ENCODE measurements around the gene TTC33.

TTC33 gene

DNA sequence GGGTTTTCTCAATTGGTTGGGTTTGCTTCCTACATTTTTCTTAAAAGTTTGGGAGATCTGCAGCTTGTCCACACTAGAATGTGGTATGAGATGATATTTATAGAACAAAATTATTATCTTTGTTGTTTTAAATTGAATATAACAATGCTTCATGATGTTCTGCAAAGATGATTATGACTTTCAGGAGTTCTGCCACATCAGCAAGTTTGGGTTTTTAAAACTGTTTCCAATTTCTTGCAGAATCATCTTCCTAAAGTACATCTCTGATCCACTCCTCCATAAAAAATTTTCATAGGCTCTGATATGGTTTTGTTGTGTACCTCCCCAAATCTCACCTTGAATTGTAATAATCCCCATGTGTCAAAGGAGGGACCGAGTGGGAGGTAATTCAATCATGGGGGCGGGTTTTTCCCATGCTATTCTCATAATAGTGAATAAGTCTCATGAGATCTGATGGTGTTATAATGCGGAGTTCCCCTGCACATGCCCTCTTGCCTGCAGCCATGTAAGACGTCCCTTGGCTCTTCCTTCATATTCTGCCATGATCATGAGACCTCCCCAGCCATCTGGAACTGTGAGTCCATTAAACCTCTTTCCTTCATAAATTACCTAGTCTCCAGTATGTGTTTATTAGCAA is 195.2 kb downstream of the TTC33 start:
- DNase-seq = no peak

- no peak for DNase-seq
These were observed 196.5 kb downstream of the TTC33 start for GRCh38 chr5:40559306-40559705.

DNA sequence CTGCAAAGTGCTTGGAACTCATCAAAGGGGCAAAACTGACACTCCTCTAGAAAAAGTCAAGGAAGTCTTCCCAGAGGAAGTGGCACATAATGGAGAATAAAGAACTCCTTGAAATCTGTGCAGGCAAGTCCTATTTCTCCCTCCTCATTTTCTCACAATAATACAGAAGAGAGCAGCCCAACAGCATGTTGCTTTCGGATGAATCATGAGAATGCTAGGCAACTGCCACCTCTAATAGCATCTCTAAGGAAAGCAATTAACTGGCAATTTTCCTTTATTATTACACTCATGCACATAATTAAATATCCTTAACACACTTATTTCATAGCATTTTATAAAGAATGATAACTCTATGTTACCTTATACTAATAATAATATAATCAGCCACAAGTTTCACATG is 198.3 kb downstream of the TTC33 start:
- DNase-seq = no peak

DNA sequence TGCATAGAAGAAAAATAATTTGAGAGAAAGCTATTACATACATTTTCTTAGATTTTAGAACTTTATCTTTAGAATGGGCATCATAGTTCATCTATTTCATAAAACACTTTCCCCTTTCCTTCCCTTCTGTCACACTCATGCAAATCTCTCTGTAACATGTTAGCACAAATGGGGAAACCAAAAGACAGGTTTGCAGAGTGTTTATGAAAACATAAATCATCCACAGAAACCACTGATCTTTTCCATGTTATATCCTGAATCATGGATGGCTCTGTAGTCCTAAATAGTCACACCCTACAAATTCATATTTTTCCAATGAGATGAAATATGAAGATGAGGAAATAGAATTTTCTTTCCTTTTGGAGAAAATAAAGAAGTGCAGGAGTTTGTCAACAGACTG is 198.9 kb downstream of the TTC33 start:
- DNase-seq = no peak

GRCh38 chr5:40555886-40556285 is 199.9 kb downstream of the TTC33 start:
- no peak for DNase-seq

DNA sequence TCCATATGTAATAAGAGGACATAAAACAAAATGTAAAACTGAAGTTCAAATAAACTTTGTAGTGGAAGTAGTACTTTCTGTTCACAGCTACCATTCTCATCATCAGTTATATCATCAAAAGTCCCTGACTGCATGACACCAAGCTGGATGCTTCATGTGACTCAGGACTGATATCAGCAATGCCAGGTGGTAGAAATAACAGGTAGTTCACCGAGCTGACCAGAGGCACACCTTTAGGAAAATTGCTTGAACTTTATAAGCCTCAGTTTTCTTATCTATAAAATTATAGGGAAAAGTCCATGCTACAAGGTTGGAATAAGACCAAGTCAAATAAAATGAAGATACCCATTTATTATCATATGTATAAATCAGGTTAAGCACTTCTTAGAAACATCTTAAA is 200.9 kb downstream of the TTC33 start:
- DNase-seq = no peak

- DNase-seq = no peak
These were observed 201.7 kb downstream of the TTC33 start for GRCh38 chr5:40554054-40554453.

DNA sequence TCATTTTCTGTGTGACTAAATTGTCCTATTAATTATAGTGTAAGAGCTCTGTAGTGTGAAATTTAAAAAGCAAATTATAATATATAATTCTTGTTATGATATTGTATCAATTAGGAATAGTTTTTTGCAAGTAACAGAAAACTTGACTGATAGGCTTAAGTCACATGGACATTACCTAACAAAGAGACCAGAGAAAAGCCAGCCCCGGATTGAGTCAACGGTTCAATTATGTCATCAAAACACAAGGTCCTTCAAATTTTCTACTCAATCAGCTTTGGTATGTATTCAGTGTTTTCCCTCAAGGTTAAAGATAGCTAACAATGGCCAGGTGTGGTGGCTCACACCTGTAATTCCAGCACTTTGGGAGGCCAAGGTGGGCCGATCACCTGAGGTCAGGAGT is 202.8 kb downstream of the TTC33 start:
- DNase-seq = no peak

DNA sequence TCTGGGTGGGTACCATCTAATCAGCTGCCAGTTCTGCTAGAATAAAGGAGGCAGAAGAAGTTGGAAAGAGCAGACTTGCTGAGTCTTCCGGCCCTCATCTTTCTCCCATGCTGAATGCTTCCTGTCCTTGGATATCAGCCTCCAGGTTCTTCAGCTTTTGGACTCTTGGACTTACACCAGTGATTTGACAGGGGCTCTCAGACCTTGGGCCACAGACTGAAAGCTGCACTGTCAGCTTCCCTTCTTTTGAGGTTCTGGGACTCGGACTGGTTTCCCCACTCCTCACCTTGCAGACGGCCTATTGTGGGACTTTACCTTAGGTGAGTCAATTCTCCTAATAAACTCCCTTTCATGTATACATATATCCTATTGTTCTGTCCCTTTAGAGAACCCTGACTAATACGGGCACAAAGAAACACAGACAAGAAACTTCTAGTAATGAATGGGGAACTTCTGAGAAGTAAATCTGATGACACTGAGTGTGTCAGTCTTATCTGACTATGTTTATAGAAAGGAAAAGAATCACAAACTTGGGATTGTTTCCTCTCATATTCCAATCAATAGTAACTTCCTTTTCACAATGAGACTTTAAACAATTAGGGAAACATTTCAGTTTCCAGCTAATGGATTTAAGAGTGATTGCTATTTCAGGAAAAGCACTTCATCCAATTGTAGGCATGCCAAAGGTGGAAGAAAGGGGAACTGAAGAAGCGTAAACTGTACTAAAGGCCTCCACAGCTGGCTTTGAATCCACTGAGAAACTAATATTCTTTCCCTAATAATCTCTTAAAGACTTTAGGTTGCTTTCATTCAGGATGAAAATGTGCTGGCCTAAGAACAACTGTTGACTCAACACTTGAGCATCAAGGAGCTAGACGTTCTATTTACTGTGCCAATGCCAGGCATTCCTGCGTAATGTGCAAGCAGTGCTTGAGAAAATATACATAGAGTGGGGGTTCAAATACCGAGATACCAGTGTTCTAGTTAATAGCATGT is 204.0 kb downstream of the TTC33 start:
- no peak for DNase-seq

- DNase-seq = no peak
These were observed 205.3 kb downstream of the TTC33 start for GRCh38 chr5:40550481-40550880.

DNA sequence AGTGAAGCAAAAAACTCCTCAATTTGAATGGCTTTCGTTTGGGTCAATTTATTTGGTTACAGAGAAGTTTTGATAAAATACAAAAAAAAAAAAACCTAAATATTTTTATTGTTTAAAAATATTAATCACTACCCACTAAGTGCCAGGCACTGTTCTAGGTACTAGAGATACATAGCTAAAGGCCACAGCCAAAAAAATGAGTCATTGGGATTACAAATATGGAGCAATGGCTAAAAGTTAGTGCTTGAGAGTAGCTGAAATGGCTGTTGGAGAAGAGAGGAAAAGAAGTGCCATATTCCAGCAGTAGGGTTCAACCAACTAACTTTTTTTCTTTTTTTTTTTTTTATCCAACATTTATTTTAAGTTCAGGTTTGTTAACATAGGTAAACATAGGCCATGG is 206.1 kb downstream of the TTC33 start:
- no peak for DNase-seq

DNA sequence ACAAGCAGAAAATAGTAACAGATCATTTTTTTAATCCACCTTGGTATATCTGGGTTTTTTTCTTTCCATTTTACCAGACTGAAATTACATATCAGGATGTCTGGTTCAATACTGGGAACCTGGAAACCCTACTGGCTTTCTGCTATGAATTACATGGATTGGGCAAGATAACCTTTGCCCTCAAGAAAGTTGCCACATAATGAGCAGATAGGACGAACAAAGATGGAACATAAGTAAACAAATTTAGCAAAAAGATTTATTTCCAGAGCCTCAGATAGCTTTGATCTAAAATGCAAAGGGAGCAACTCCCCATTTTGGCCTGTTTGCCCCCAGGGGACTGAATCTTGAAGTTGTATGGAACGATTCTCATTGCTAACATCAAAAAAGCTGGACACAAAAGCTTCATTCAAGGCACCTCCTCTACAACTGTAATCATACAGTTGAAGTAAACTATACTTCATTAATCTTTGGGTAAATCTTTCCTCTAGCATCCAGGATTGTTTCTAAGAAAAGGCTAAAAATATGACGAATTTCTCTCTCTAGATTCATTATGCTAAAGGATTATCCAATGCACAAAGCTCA is 207.7 kb downstream of the TTC33 start:
- DNase-seq = no peak

- no peak for DNase-seq
These were observed 208.2 kb downstream of the TTC33 start for GRCh38 chr5:40547557-40547956.

DNA sequence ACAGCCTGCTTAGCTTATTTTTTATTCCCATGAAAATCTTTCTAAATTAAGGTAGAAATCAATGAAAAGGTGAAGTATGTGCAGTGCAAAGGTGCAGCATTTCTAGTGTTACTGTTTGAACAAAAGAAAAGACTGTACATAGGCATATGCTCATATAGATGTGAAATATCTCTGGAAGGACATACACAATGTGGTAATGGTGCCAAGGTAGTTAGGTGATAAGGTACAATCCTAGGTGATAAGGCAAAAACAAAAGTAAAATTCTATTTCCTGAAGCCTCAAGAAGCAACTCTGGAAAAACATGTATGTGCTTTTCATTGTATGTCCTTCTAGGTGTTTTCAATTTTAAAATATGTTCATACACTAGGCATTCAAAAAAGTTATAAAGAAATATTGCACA is 215.5 kb downstream of the TTC33 start:
- DNase-seq = no peak

- no peak for DNase-seq
These were observed 231.1 kb downstream of the TTC33 start for GRCh38 chr5:40524677-40525076.

DNA sequence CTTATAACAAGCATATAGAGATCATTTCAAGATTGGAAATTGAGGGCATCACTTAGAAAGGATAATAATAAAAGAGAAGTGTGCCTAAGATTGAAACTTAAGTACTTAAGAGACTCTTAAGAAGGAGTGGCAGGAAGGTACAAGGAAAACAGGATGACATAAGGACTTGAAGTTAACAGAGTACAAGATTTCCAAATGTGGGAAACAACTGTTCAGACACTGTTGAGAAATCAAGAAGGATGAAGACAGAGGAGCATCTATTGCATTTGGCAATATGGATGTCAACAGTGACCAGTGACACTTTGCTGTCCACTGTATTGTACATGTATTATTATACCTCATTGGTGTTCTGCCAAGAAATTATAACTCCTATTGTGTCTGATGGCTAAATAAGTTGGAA is 233.8 kb downstream of the TTC33 start:
- DNase-seq = no peak

DNA sequence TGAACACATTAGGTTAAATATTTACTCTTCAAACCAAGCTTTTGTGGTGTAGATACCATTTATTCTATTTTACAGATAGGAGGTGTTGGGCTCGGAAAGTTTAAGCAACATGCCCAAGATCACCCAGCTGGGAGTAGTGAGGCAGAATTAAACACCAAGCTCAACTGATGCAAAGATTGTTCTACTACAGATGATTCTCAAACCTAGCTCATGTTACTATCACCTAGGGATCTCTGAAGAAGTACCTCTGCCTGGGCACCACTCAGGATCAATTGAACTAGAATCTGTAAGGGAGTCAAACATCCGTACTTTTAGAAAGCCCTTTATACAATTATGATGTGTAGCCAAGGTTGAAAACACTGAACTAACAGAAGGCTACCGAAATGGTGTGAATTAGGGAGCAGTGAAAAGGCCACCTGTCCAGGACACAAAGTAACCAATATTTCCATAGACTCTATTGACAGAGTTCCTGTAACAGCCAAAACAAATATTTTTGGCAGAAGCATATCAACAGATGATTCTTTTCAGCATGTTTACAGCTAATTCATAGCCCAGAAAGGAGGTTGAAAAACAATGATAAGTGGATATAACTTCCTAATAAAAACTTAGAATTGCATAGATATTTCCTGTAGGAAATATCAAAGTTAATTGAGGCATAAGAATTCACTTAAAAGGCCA is 234.5 kb downstream of the TTC33 start:
- DNase-seq = no peak

DNA sequence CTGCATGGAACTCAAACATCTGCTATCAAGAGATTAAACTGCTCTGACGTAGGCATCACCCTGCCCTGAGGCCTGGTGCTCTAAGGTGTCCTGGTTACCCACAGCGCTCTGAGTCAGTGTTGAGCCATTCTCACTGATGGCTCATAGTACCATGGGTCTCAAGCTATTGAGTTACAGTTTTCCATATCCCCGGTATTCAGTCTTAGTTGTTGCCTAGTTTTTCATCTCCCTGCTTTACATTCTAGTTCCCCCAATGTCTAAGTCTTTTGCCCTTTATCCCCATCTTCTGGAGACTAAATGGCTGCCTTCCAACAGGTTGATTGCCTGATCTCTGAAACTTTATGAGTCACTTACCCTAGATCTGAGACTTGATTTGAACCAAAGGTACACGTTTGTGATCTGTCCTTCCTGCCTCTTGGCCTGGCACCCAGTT is 237.3 kb downstream of the TTC33 start:
- no peak for DNase-seq

DNA sequence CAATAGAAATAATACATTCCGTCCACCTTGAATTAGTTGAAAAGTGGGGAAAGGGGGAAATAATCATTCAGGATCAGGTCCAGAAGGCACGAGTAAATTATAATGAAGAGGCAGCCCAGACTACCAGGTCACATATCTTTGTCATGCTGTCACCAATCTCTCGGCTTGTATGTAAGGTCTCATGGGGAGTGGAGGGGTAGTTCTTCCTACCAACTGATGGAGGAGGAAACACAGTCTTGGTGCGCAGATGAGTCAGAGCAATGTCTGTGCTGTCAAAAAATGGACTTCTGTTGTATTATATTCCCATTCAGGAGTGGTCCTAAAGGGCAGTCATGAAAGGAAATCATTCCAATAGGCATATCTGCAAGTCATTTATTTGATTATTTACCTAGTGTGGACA is 240.3 kb downstream of the TTC33 start:
- DNase-seq = no peak

DNA sequence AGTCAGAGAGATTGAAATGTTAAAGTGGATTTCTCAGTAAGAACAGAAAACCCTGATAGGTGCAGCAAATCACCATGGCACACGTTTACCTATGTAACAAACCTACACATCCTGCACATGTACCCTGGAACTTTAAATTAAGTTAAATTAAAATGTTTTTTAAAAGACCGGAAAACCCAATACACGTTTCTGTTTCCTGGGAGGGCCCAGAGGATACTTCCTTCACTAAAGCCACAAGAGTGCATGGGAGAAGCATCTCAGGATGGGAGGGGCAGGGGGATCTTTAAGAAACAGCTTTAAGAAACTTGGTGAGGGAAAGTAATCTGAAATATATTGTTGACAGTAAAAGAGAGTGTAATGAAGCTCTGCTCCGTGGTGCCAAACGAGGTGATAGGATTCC is 240.8 kb downstream of the TTC33 start:
- peak in 4 of 6 experiments; percentile 0 to 62 (median 54) for DNase-seq

- no peak for DNase-seq
These were observed 244.0 kb downstream of the TTC33 start for GRCh38 chr5:40511801-40512200.

DNA sequence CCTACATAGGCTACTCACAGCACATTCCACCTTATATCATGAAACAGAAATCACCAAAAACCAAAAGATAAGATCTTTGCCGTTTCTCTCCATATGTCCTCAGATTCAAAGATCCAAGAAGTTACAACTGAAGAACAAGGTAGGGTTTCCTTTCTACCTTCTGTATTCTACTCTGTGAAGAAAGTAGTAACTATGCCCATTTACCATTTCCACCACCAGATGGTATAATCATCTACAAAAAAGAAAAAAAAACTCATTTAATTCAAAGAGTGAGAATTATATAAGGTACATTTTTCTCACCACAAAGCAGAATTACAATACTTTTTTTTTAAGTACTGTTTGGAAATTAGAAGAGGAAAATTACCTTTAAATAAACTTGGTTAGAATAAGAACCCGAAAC is 248.7 kb downstream of the TTC33 start:
- peak in 2 of 6 experiments; percentile 35 to 42 for DNase-seq

DNA sequence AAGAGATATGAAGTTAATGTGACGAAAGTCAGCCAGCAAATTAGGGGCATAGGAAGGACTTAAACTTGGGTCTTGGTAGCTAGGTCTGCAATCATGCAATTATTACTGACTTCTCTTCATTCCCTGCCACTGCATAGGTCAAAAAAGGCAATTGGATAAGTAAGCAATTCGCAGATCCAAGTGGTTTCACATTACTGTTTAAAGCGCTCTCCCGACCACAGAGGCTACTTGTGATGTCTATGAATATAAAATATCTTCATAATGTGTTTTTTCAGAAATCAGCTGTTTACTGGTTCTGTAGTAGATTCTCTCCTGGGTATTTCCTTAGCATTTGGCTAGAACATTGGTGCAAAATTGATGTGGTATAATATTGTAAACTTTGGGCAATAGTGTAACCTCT is 250.7 kb downstream of the TTC33 start:
- DNase-seq = no peak

Measured in stimulated activated naive CD4-positive, alpha-beta T cell (primary cell).